ENCODE measurements around the gene CDYL.

CDYL gene, protein sequence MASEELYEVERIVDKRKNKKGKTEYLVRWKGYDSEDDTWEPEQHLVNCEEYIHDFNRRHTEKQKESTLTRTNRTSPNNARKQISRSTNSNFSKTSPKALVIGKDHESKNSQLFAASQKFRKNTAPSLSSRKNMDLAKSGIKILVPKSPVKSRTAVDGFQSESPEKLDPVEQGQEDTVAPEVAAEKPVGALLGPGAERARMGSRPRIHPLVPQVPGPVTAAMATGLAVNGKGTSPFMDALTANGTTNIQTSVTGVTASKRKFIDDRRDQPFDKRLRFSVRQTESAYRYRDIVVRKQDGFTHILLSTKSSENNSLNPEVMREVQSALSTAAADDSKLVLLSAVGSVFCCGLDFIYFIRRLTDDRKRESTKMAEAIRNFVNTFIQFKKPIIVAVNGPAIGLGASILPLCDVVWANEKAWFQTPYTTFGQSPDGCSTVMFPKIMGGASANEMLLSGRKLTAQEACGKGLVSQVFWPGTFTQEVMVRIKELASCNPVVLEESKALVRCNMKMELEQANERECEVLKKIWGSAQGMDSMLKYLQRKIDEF

GRCh38 chr6:4776131-4776492 lies at the start of gene CDYL:
Gene CDYL (plus strand): TSS chr6:4776404. CDS start chr6:4776784, 380 bp downstream.
- DNase-seq (ENCODE audit: low spot score), result peak; percentile 94

DNA sequence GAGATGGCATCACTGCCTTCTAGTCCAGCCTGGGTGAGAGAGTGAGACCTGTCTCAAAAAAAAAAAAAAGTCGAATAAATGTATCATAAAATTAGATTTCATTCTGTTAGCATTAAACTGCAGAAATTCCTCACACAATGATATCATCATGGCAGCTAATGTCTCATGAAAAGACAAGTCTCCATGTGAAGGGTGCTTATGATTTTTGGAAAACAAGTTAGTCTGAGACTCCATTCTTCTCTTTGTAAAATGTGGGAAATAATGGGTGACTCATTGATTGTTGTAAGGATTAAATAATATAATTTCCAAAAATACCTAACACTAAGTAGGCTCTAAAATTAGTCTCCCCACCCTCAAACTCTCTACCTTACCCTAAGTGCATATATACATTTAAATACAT lies 49.6 kb upstream of the CDYL start:
- DNase-seq (ENCODE audit: low spot score), result no peak

DNA sequence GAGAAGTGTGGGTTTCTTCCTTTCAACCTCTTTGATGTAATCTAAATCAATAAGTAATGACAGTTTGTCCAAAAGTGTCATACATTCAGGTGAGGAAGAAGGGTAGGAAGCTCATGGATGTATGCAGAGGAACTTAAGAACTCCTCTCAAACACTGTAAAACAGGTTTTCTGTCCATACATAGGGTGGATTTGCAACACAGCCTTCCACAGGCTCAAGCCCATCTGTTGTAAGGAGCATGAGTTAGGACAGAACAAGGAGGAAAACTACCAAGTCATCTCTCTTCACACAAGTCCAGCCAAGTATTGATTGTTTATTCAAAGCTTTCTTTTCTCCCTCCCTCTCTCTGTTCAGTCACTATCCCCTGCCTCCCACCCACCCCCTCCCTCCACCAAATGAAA lies 49.0 kb upstream of the CDYL start:
- DNase-seq (ENCODE audit: low spot score), result no peak

- DNase-seq (ENCODE audit: low spot score), result peak; percentile 13
Measured at GRCh38 chr6:4727671-4728435, 48.4 kb upstream of the CDYL start.

DNA sequence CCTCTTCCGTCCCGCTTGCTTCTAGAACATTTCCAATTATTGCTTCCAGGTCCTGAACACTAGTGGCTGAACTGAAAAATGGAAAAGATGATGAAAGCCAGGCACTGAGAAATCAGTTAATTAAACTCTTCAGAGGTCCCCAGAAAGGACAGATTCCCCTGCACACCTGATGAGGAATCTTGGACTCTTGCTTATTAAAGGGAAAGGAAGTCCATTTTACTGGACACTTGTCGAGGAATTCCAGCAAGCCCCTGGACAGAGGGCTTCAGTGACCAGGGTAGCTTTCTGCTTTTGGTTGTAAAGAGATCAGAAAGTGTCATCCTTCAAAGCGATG lies 47.8 kb upstream of the CDYL start:
- DNase-seq (ENCODE audit: low spot score), result no peak

- DNase-seq (ENCODE audit: low spot score), result no peak
Measured at GRCh38 chr6:4728926-4729325, 47.3 kb upstream of the CDYL start.

GRCh38 chr6:4731996-4732395 lies 44.2 kb upstream of the CDYL start:
- DNase-seq (ENCODE audit: low spot score), result no peak

DNA sequence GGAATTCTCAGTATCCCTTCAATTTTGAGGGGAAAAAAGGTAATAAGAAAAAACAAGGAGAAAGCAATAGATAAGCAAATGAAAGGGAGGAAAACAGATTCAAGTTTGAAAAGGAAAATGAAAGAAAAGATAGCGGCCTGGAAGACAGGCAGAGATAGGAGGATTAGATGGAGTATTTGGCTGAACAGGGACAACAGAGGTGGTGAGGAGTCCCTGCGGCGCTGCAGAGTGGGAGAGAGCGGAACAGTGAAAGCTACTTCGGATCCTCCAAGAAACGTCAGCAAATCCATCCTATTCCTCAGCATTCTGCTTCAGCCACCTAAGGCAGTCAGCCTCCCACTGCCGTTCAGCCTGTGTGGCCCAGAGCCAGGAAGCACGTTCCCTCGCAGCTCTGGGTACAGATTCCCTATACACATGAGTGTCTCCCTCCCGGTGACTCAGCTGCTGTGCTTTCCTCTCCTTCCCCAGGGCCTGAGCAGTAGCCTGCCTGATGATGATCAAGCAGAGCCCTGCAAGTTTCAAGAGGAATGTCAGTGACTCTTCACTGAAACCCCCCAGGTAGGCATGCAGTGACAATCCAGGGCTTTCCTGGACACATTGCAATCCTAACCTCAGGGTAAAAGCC lies 43.4 kb upstream of the CDYL start:
- DNase-seq (ENCODE audit: low spot score), result peak; percentile 98

DNA sequence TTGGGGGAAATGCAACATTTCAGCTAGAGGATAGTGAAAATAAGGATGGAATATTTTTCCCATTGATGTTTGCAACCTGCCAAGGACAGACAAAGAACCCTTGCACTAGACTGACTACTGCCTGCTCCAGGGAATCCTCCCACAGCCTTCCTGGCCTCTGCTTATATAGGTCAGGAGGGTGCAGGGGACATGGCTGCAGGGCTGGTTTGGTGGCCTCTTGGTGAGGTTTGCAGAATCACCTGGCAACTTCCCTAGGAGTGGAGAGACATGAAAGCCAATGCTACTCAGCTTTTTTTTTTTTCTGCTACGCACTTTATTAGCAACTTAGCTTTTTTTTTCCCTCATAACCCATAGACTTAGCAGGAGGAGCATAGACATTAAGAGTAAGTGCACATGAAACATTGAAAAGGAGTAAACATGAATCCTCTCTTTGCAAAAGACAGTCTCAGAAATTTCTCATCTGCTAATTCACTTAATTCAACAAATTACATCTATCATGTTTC lies 39.8 kb upstream of the CDYL start:
- no peak for DNase-seq (ENCODE audit: low spot score)

- no peak for DNase-seq (ENCODE audit: low spot score)
Measured at GRCh38 chr6:4740032-4740431, 36.2 kb upstream of the CDYL start.

GRCh38 chr6:4743062-4743461 lies 33.1 kb upstream of the CDYL start:
- no peak for DNase-seq (ENCODE audit: low spot score)

DNA sequence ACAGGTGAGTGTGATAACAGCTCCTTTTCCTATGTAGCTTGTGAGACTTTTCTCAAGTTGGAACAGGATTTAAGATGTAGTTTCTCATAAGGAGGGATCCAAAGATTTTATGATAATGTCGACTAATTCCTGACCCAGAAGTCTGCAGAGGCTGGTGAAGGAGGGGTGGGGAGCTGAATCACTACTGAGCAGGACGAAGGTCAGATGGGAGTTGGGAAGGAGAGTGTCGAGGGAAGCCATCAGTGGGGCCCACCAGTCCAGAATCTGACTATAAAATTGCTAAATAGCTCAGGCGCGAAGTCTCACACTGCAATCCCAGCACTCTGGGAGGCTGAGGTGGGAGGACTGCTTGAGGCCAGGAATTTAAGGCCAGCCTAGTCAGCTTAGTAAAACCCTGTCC lies 32.3 kb upstream of the CDYL start:
- no peak for DNase-seq (ENCODE audit: low spot score)

DNA sequence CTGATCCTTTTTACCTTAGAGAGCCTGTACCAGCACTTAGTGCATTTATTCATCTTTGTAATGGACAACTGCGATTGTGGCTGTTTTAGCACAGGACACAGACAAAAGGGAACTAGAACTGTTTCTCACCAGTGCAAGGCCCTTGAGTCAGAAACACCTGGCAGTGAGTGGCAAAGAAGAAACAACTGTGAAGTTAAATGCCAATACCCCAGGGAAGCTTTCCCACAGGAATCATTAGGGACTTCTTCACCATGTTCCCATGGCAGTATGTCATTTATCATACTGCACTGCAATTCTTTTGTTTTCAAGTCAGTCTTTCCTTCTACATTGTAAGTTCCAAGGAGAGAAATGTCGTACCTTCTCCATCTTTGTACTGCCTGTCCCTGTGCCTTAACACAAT lies 28.6 kb upstream of the CDYL start:
- no peak for DNase-seq (ENCODE audit: low spot score)

- DNase-seq (ENCODE audit: low spot score), result no peak
Measured at GRCh38 chr6:4751823-4752464, 24.3 kb upstream of the CDYL start.

DNA sequence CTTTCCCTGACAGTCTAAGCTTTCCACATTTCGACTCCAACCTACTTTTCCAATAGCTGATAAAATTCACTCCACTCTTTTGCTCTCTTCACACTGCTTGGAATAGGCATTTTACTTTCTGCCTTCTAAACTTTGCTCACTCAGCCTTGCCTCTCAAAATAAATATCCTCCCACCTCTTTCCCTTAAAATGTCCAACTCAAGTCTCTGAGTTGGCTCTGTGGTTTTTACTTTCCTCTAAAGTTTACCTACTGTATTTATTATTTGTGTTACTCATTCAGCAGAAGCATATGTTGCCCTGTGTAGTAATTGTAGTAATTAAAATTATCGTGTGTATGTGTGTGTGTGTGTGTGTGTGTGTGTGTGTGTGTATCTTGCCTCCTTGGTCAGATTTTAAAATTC lies 20.0 kb upstream of the CDYL start:
- no peak for DNase-seq (ENCODE audit: low spot score)

DNA sequence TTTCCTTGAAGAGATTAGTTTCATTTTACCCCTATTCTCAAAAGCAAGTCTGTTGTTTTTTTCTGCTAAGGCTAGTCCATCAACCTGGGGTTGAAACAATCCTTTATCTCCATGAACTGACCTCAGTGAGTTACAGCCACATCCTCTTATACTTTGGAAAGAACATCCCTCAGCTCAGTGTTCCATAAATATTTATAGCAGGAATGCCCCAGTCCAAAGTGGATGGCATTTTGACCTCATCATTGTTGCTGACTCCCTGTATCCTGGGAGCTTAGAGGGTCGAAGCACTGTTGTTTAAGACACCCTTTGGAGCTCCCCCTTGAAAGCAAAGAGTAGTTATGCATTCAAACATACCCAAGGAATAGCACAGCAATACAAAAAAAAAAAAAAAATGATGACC lies 16.2 kb upstream of the CDYL start:
- DNase-seq (ENCODE audit: low spot score), result no peak

- no peak for DNase-seq (ENCODE audit: low spot score)
Measured at GRCh38 chr6:4760773-4761172, 15.4 kb upstream of the CDYL start.

DNA sequence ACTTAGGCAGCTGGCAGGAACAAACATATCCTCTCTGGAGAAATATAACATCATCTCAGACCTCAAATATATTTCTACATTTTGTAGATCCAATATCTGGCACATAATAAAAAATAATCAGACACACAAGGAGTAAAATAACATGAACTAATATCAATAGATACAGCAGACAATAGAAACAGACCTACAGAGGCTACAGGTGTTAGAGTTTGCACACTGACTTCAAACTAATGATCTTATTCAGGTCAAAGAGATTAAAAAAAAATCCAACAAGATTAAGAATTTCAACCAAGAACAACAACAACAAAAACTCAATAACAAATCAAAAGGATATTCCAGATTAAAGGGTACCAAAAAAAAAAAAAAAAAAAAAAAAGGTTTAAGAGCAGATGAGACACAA lies 13.9 kb upstream of the CDYL start:
- no peak for DNase-seq (ENCODE audit: low spot score)

- DNase-seq (ENCODE audit: low spot score), result no peak
Measured at GRCh38 chr6:4763921-4764320, 12.3 kb upstream of the CDYL start.

- no peak for DNase-seq (ENCODE audit: low spot score)
Measured at GRCh38 chr6:4768815-4769214, 7.4 kb upstream of the CDYL start.

GRCh38 chr6:4772750-4773149 lies 3.5 kb upstream of the CDYL start:
- DNase-seq (ENCODE audit: low spot score), result no peak

DNA sequence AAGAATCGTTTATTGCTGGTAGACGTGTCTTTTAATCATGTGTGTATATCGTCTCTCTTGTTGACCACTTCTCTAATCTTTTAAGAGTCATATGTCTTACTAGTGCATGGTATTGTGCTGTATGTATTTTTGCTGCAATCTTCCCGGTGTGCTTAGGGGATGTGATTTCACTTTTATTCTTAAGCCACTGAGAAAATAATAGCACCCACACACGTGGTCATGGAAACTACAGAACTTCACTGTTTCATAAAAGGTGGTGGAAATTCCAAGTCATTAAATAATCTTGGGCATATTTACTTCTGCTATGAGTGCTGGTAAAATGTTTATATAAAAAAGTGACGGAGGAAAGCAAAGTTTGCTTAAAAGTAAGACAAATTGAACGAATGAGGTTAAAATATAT lies 3.0 kb upstream of the CDYL start:
- DNase-seq (ENCODE audit: low spot score), result no peak

All from kidney tubule cell (primary cell).